ENCODE results near the gene S100A14.

GRCh38 chr1:153636312-153636711 lies 20.2 kb upstream of the S100A14 start:
- TF ChIP-seq CTCF (conservative IDR thresholded peaks at IDR 0.05; ENCODE audit: low read length), result no peak
- TF ChIP-seq EZH2phosphoT487 (IDR thresholded peaks at IDR 0.05; ENCODE audit: borderline replicate concordance, low read depth, low read length), result no peak

Measured in OCI-LY7 (cell line).